ENCODE results near the gene HSPB6. TPM values are rescaled to one million over a fixed set of nuclear protein-coding genes. Genes with fewer than 3 reads are reported as not detected.

The HSPB6 gene
- total RNA-seq, 1 donor from 2014 or later = 0.17 TPM

DNA sequence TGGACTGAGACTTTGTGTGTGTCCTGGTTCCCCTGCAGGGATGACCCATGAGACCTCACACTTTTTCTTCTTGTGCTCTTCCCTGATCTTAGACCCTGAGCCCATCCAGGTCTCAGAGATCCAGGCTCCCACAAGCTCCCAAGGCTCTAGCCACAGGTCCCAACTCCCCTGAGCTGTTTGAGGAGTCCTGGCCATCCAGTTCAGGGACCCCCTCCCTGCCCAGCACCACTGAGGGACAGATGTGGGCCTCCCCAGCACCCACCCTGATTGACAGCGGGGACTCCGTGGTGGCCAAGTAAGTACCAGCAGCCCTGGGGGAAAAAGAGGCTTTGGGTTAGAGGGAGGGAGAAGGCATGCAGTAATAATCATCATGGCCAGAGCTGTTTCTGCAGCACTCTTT lies 2.9 kb upstream of the HSPB6 start:
- peaks cover 3% of the 10 kb centered on the region for H3K36me3 ChIP-seq (ENCODE audit: control insufficient read depth, insufficient read depth, low read length)
- TF ChIP-seq, protein P1, sequence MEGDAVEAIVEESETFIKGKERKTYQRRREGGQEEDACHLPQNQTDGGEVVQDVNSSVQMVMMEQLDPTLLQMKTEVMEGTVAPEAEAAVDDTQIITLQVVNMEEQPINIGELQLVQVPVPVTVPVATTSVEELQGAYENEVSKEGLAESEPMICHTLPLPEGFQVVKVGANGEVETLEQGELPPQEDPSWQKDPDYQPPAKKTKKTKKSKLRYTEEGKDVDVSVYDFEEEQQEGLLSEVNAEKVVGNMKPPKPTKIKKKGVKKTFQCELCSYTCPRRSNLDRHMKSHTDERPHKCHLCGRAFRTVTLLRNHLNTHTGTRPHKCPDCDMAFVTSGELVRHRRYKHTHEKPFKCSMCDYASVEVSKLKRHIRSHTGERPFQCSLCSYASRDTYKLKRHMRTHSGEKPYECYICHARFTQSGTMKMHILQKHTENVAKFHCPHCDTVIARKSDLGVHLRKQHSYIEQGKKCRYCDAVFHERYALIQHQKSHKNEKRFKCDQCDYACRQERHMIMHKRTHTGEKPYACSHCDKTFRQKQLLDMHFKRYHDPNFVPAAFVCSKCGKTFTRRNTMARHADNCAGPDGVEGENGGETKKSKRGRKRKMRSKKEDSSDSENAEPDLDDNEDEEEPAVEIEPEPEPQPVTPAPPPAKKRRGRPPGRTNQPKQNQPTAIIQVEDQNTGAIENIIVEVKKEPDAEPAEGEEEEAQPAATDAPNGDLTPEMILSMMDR (IDR thresholded peaks at IDR 0.05; ENCODE audit: insufficient read depth, low read length, poor library complexity, severe bottlenecking) = no peak
- no peak overlapping the region for H3K4me3 ChIP-seq (ENCODE audit: low read depth, low read length)
- no peak for DNase-seq (ENCODE audit: low read depth)
- no peaks in the 10 kb centered on the region for H3K27me3 ChIP-seq (ENCODE audit: control insufficient read depth, insufficient read depth, low read length)

GRCh38 chr19:35757749-35758608 lies 1.1 kb upstream of the HSPB6 start, which contains the start of gene PROSER3:
Gene PROSER3 (plus strand): TSS chr19:35758176. CDS start chr19:35758216, 40 bp downstream.
- Histone ChIP-seq H3K36me3 (ENCODE audit: control insufficient read depth, insufficient read depth, low read length) (peaks cover 3% of the 10 kb centered on the region), H3K4me3 (ENCODE audit: low read depth, low read length) (peak within 1 kb of the TSS; percentile 66), H3K27me3 (ENCODE audit: control insufficient read depth, insufficient read depth, low read length) (no peaks in the 10 kb centered on the region)
- peak; percentile 98 for DNase-seq (ENCODE audit: low read depth)
- TF ChIP-seq, protein P1 (IDR thresholded peaks at IDR 0.05; ENCODE audit: insufficient read depth, low read length, poor library complexity, severe bottlenecking) = no peak

DNA sequence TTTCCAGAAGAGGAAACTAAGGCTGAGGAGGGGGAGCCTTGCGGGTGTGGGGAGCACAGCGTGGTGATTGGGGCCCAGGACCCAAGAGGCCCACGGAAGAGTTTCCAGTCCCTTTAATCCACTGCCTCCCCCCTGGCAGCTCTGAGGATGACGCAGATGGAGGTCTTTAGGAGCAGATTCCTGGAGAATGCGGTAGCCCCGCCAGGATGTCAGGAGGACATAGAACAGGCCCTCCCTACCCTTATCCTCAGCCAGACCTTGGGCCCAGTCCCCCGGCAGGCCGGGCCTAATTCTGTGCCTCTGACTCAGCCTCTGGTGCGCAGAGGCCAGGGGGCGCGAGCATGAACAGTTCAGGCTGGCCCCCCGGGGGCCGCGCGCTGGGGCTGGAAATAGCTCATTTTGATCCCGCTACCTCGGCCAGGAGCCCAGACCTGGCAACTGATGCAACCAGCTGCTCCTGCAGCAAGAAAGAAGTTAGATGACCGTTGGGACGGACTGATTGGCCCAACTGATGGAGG lies 461 bp upstream of the HSPB6 start:
- H3K36me3 ChIP-seq (ENCODE audit: control insufficient read depth, insufficient read depth, low read length) = peaks cover 3% of the 10 kb centered on the region
- H3K4me3 ChIP-seq (ENCODE audit: low read depth, low read length) = peak overlapping the region; percentile 14
- TF ChIP-seq, protein P1 (IDR thresholded peaks at IDR 0.05; ENCODE audit: insufficient read depth, low read length, poor library complexity, severe bottlenecking) = no peak
- H3K27me3 ChIP-seq (ENCODE audit: control insufficient read depth, insufficient read depth, low read length) = no peaks in the 10 kb centered on the region
- no peak for DNase-seq (ENCODE audit: low read depth)

GRCh38 chr19:35755550-35756376 lies 1.1 kb downstream of the HSPB6 start:
- no peaks in the 10 kb centered on the region for H3K36me3 ChIP-seq (ENCODE audit: control insufficient read depth, insufficient read depth, low read length)
- DNase-seq (ENCODE audit: low read depth) = no peak
- H3K27me3 ChIP-seq (ENCODE audit: control insufficient read depth, insufficient read depth, low read length) = no peaks in the 10 kb centered on the region
- H3K4me3 ChIP-seq (ENCODE audit: low read depth, low read length) = no peak overlapping the region
- TF ChIP-seq, protein P1 (IDR thresholded peaks at IDR 0.05; ENCODE audit: insufficient read depth, low read length, poor library complexity, severe bottlenecking) = no peak

- no peak overlapping the region for H3K4me3 ChIP-seq (ENCODE audit: low read depth, low read length)
- DNase-seq (ENCODE audit: low read depth) = no peak
- TF ChIP-seq, protein P1 (IDR thresholded peaks at IDR 0.05; ENCODE audit: insufficient read depth, low read length, poor library complexity, severe bottlenecking) = no peak
- no peaks in the 10 kb centered on the region for H3K27me3 ChIP-seq (ENCODE audit: control insufficient read depth, insufficient read depth, low read length)
- no peaks in the 10 kb centered on the region for H3K36me3 ChIP-seq (ENCODE audit: control insufficient read depth, insufficient read depth, low read length)
These were observed 1.7 kb downstream of the HSPB6 start for GRCh38 chr19:35755131-35755549.

Measured in kidney epithelial cell (primary cell).